GM23338 (cell line): ENCODE results near the gene BMAL1. TPM values are rescaled to one million over a fixed set of nuclear protein-coding genes. Genes with fewer than 3 reads are reported as not detected.

ENCODE experiments used
- ATAC-seq: fragments of 200-7000 bp; cut with Tn5 transposase; 3 replicates; pipeline ENCODE4 v1.9.1; 2020
- DNase-seq: peaks from one replicate; pipeline ENCODE4 v3.0.0-alpha.2; 2015; ENCODE audit warnings: low spot score
- H2AFZ ChIP-seq: fragments of 200-600 bp; sonication (generic); 2 replicates; pipeline ENCODE4 v1.8.0; 2016; ENCODE audit warnings: antibody characterized with exemption, mild to moderate bottlenecking, moderate library complexity
- H3F3A ChIP-seq: fragments of 200-600 bp; sonication (generic); replicated peaks from 2 replicates; pipeline ENCODE4 v1.8.0; 2017; ENCODE audit warnings: antibody characterized with exemption, mixed run types, low read depth
- H3K27ac ChIP-seq: fragments of 200-600 bp; sonication (generic); 2 replicates; pipeline ENCODE4 v1.6.1; 2016; ENCODE audit warnings: low read depth
- H3K27me3 ChIP-seq: fragments of 200-600 bp; sonication (generic); 2 replicates; pipeline ENCODE4 v1.8.0; 2016; ENCODE audit warnings: mild to moderate bottlenecking, mixed run types, moderate library complexity; ENCODE audit not compliant: insufficient read depth
- H3K36me3 ChIP-seq: fragments of 200-600 bp; sonication (generic); 2 replicates; pipeline ENCODE4 v1.8.0; 2016; ENCODE audit warnings: mild to moderate bottlenecking; ENCODE audit not compliant: insufficient read depth
- H3K4me1 ChIP-seq: fragments of 200-600 bp; sonication (generic); 2 replicates; pipeline ENCODE4 v1.8.0; 2016; ENCODE audit warnings: mild to moderate bottlenecking, moderate library complexity; ENCODE audit not compliant: insufficient read depth
- H3K4me2 ChIP-seq: fragments of 200-600 bp; sonication (generic); 2 replicates; pipeline ENCODE4 v1.7.1; 2017; ENCODE audit warnings: mixed run types
- H3K4me3 ChIP-seq: fragments of 200-600 bp; sonication (generic); 2 replicates; pipeline ENCODE4 v1.6.1; 2016; ENCODE audit warnings: mixed run types
- H3K79me2 ChIP-seq: fragments of 200-600 bp; sonication (generic); replicated peaks from 2 replicates; pipeline ENCODE4 v1.8.0; 2017; ENCODE audit warnings: mild to moderate bottlenecking; ENCODE audit not compliant: insufficient read depth
- H3K9me2 ChIP-seq: fragments of 200-600 bp; sonication (generic); 2 replicates; pipeline ENCODE4 v1.8.0; 2017; ENCODE audit not compliant: insufficient read depth
- H4K20me1 ChIP-seq: fragments of 200-600 bp; sonication (generic); replicated peaks from 2 replicates; pipeline ENCODE4 v1.8.0; 2017; ENCODE audit warnings: mild to moderate bottlenecking; ENCODE audit not compliant: insufficient read depth
- H3K27ac Mint-ChIP-seq: 2 replicates; pipeline ENCODE4 v1.8.0; 2020; ENCODE audit warnings: inconsistent platforms, mild to moderate bottlenecking, moderate library complexity, mixed read lengths
- H3K27me3 Mint-ChIP-seq: 3 replicates; pipeline ENCODE4 v1.8.0; 2022; ENCODE audit warnings: low read depth, mild to moderate bottlenecking, moderate library complexity, mixed read lengths, inconsistent platforms; ENCODE audit not compliant: insufficient read depth, poor library complexity
- H3K36me3 Mint-ChIP-seq: 3 replicates; pipeline ENCODE4 v1.8.0; 2021; ENCODE audit warnings: low read depth, mild to moderate bottlenecking, inconsistent platforms, moderate library complexity, mixed read lengths
- H3K4me1 Mint-ChIP-seq: 3 replicates; pipeline ENCODE4 v1.8.0; 2020; ENCODE audit warnings: mild to moderate bottlenecking, inconsistent platforms, mixed read lengths
- H3K4me3 Mint-ChIP-seq: 3 replicates; pipeline ENCODE4 v1.8.0; 2021; ENCODE audit warnings: moderate library complexity, mild to moderate bottlenecking, inconsistent platforms, mixed read lengths
- H3K9me3 Mint-ChIP-seq: 3 replicates; pipeline ENCODE4 v1.8.0; 2020; ENCODE audit warnings: moderate library complexity, mild to moderate bottlenecking, inconsistent platforms, mixed read lengths
- CREB1 ChIP-seq: fragments of 250-450 bp; sonication (Bioruptor Pico); IDR thresholded peaks from 2 replicates; pipeline ENCODE4 v1.5.0; 2020; ENCODE audit warnings: low read depth, mild to moderate bottlenecking, moderate library complexity
- CTCF ChIP-seq, 2 experiments: fragments of 200-600 bp in 1 of 2; sonication (generic) in 1 of 2; conservative IDR thresholded peaks; 2 replicates each; pipeline versions ENCODE4 v1.5.1 to v1.6.1; 2016 to 2017; ENCODE audit warnings: antibody characterized with exemption in 2 of 2, low read depth in 2 of 2, mild to moderate bottlenecking in 2 of 2, moderate library complexity in 1 of 2
- ETS1 ChIP-seq: IDR thresholded peaks from 2 replicates; pipeline ENCODE4 v1.6.1; 2016; ENCODE audit warnings: antibody characterized with exemption
- EZH2phosphoT487 ChIP-seq: fragments of 200-600 bp; sonication (generic); IDR thresholded peaks from one replicate; pipeline ENCODE4 v1.8.1; 2018; ENCODE audit warnings: antibody characterized with exemption; ENCODE audit not compliant: unreplicated experiment
- JUNB ChIP-seq: IDR thresholded peaks from one replicate; pipeline ENCODE4 v1.6.1; 2016; ENCODE audit warnings: antibody characterized with exemption; ENCODE audit not compliant: unreplicated experiment
- POLR2AphosphoS5 ChIP-seq: IDR thresholded peaks from 2 replicates; pipeline ENCODE4 v1.6.1; 2016; ENCODE audit warnings: antibody characterized with exemption, low read depth
- ZNF114 ChIP-seq: fragments of 250-450 bp; sonication (Bioruptor Pico); IDR thresholded peaks from 2 replicates; pipeline ENCODE4 v1.5.0; 2020; ENCODE audit warnings: mild to moderate bottlenecking, moderate library complexity
- ZNF331 ChIP-seq: fragments of 250-450 bp; sonication (Bioruptor Pico); IDR thresholded peaks from 2 replicates; pipeline ENCODE4 v1.5.0; 2020; ENCODE audit warnings: low read depth, mild to moderate bottlenecking, moderate library complexity
- ZNF462 ChIP-seq: fragments of 250-450 bp; sonication (Bioruptor Pico); IDR thresholded peaks from 2 replicates; pipeline ENCODE4 v1.5.0; 2020; ENCODE audit warnings: mild to moderate bottlenecking, moderate library complexity
- polyA plus RNA-seq: library from polyadenylated mRNA; unstranded; fragments of >200 nt; fragmentation: Nextera tagmentation; extraction: Ambion mirVana; gene quantifications from 2 replicates; pipeline ENCODE4 v1.2.1, GENCODE V29; 2016
- total RNA-seq: library from RNA; depleted of rRNA; stranded (reverse); fragments of >200 nt; shearing (Covaris generic); gene quantifications from 2 replicates; pipeline ENCODE4 v1.2.3, GENCODE V29; 2014

The BMAL1 gene
- total and polyA plus RNA-seq, 2 experiments from 2014 or later, result 5.1 to 7.2 TPM

DNA sequence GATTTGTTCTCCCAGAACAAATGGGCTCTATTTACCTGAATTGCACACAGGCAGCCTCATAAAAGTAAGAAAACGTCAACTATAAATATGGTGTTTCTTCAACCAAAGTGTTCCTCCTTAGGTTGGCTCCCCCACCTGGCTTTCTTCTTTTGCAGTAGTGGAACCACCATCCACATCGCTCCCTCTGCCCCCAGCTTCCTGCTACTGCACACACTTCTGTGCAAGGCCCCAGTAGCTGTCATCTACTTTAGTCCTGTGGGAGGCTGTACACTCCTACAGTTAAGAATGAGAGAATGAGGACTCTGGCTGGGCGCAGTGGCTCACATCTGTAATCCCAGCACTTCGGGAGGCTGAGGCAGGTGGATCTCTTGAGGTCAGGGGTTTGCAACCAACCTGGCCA lies 89.5 kb downstream of the BMAL1 start:
- Histone ChIP-seq H3K4me1 (no peaks in the 10 kb centered on the region), H3K36me3 (no peaks in the 10 kb centered on the region), H3K79me2 (no peaks in the 10 kb centered on the region), H3K4me3 (no peak overlapping the region), H3K4me2 (no peak overlapping the region), H2AFZ (no peak overlapping the region), H3F3A (no peaks in the 10 kb centered on the region), H3K9me2 (no peaks in the 10 kb centered on the region), H4K20me1 (no peaks in the 10 kb centered on the region), H3K27me3 (no peaks in the 10 kb centered on the region), H3K27ac (no peak overlapping the region)
- Mint-ChIP-seq H3K9me3 (no peaks in the 10 kb centered on the region), H3K27ac (no peak overlapping the region), H3K27me3 (no peaks in the 10 kb centered on the region), H3K4me1 (no peaks in the 10 kb centered on the region; the same call in 2 of the 3 replicates), H3K4me3 (no peak overlapping the region), H3K36me3 (no peaks in the 10 kb centered on the region)
- DNase-seq (no peak), ATAC-seq (no peak)
- TF ChIP-seq ZNF331 (CRISPR knock-in tag) (no peak), CTCF (conservative IDR thresholded peaks at IDR 0.05; ENCODE audit: low read depth in 2 of 2) (0 out of 4 replicates have a peak, but pooled peaks of 1 of the 2 experiments have one; percentile 9)

GRCh38 chr11:13368041-13368446 lies 90.5 kb downstream of the BMAL1 start:
- Histone ChIP-seq H3K36me3 (no peaks in the 10 kb centered on the region), H3K27ac (no peak overlapping the region), H3K27me3 (no peaks in the 10 kb centered on the region), H2AFZ (no peak overlapping the region), H3K79me2 (no peaks in the 10 kb centered on the region), H4K20me1 (no peaks in the 10 kb centered on the region), H3K4me3 (no peak overlapping the region), H3F3A (no peaks in the 10 kb centered on the region), H3K9me2 (no peaks in the 10 kb centered on the region), H3K4me1 (no peaks in the 10 kb centered on the region), H3K4me2 (no peak overlapping the region)
- Mint-ChIP-seq H3K4me1 (no peaks in the 10 kb centered on the region; the same call in 2 of the 3 replicates), H3K27ac (no peak overlapping the region), H3K9me3 (no peaks in the 10 kb centered on the region), H3K27me3 (no peaks in the 10 kb centered on the region), H3K36me3 (no peaks in the 10 kb centered on the region), H3K4me3 (no peak overlapping the region)
- ATAC-seq (no peak), DNase-seq (no peak)
- TF ChIP-seq ETS1, result no peak
- no peak for TF ChIP-seq JUNB
- no peak for TF ChIP-seq ZNF114 (CRISPR knock-in tag)
- no peak for TF ChIP-seq POLR2AphosphoS5
- no peak for TF ChIP-seq ZNF462 (CRISPR knock-in tag)
- TF ChIP-seq CREB1 (CRISPR knock-in tag), result no peak
- TF ChIP-seq EZH2phosphoT487, result no peak
